ENCODE data around the gene LGALS7B. TPM values are rescaled to one million over a fixed set of nuclear protein-coding genes. Genes with fewer than 3 reads are reported as not detected.
"Not testable (repeated sequence)": the region's sequence is repeated elsewhere in the genome, so short reads cannot be mapped to it uniquely, and the experiment has no call there.

The LGALS7B gene
- polyA plus RNA-seq, 3 donors = not detected

DNA sequence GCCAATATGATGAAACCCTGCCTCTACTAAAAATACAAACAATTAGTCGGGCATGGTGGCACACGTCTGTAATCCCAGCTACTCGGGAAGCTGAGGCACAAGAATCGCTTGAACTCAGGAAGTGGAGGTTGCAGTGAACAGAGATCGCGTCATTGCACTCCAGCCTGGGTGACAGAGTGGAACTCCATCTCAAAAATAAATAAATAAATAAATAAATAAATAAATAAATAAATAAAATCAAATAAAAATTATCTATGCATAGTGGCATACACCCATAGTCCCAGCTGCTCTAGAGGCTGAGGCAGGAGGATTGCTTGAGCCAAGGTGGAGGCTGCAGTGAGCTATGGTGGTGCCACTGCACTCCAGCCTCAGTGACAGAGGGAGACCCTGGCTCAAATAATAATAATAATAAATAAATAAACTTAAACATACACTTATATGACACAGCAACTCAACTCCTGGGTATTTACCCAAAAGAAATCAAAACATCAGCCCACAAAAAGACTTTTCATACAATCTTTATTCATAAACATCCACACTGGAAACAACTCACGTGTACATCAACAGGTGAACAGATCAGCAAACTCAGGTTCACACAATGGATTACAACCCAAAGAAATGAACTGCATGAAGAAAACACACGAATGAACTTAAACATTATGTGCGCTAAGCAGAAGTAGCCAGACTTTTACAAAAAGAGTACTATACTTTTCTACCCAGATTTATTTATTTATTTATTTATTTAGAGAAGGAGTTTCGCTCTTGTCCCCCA is 22.5 kb upstream of the LGALS7B start:
- no peaks in the 10 kb centered on the region for H3K36me3 Mint-ChIP-seq
- Histone ChIP-seq H3K4me1 (ENCODE audit: control insufficient read depth in 1 of 2, insufficient read depth in 2 of 2, low read length in 2 of 2) (peaks cover 5 to 13% of the 10 kb centered on the region in 2 donors), H3K27ac (ENCODE audit: low read depth in 1 of 2, low read length in 2 of 2) (no peak overlapping the region), H3K9me3 (replicated peaks in 1 of 2; ENCODE audit: control insufficient read depth in 1 of 2, insufficient read depth in 1 of 2, low read length in 2 of 2) (no peaks in the 10 kb centered on the region), H3K4me2 (replicated peaks; ENCODE audit: extremely low read depth, low read length, poor library complexity, severe bottlenecking) (no peak overlapping the region), H3K36me3 (replicated peaks in 1 of 2; ENCODE audit: control insufficient read depth in 1 of 2, insufficient read depth in 2 of 2, low read length in 2 of 2) (no peaks in the 10 kb centered on the region), H3K27me3 (ENCODE audit: control insufficient read depth in 2 of 2, insufficient read depth in 2 of 2, low read length in 2 of 2) (no peaks in the 10 kb centered on the region), H3K4me3 (replicated peaks in 1 of 3; ENCODE audit: low read depth in 2 of 3, low read length in 3 of 3) (no peak overlapping the region), H3K79me2 (ENCODE audit: insufficient read depth, low read length) (no peaks in the 10 kb centered on the region), H2AFZ (ENCODE audit: insufficient read depth, low read depth, low read length, poor library complexity, severe bottlenecking) (no peak overlapping the region), H3K9ac (ENCODE audit: insufficient read depth, low read length, poor library complexity, severe bottlenecking) (no peak overlapping the region), H4K20me1 (ENCODE audit: insufficient read depth, low read length) (no peaks in the 10 kb centered on the region)
- H3K27ac Mint-ChIP-seq = no peak overlapping the region
- intact Hi-C loops (cut with micrococcal nuclease) = loop anchor here in 1 of 2 donors (10.0 kb wide), 1 partner anchor 128 kb away; the partner anchor contains the start of genes NFKBIB and SIRT2
- peaks cover 3 to 5% (median 4%) of the 10 kb centered on the region in 3 donors for H3K27me3 Mint-ChIP-seq (ENCODE audit: low read depth in 3 of 3)
- no peak for DNase-seq
- H3K4me3 Mint-ChIP-seq = no peak overlapping the region
- peaks cover 0 to 3% (median 0%) of the 10 kb centered on the region in 7 donors for H3K9me3 Mint-ChIP-seq
- H3K4me1 Mint-ChIP-seq = peaks cover 5% of the 10 kb centered on the region
- 93% methylated on average over 3 of the region's 10 CpGs for WGBS (ENCODE audit: insufficient coverage)
- TF ChIP-seq, protein P1, sequence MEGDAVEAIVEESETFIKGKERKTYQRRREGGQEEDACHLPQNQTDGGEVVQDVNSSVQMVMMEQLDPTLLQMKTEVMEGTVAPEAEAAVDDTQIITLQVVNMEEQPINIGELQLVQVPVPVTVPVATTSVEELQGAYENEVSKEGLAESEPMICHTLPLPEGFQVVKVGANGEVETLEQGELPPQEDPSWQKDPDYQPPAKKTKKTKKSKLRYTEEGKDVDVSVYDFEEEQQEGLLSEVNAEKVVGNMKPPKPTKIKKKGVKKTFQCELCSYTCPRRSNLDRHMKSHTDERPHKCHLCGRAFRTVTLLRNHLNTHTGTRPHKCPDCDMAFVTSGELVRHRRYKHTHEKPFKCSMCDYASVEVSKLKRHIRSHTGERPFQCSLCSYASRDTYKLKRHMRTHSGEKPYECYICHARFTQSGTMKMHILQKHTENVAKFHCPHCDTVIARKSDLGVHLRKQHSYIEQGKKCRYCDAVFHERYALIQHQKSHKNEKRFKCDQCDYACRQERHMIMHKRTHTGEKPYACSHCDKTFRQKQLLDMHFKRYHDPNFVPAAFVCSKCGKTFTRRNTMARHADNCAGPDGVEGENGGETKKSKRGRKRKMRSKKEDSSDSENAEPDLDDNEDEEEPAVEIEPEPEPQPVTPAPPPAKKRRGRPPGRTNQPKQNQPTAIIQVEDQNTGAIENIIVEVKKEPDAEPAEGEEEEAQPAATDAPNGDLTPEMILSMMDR (IDR thresholded peaks at IDR 0.05) = no peak

DNA sequence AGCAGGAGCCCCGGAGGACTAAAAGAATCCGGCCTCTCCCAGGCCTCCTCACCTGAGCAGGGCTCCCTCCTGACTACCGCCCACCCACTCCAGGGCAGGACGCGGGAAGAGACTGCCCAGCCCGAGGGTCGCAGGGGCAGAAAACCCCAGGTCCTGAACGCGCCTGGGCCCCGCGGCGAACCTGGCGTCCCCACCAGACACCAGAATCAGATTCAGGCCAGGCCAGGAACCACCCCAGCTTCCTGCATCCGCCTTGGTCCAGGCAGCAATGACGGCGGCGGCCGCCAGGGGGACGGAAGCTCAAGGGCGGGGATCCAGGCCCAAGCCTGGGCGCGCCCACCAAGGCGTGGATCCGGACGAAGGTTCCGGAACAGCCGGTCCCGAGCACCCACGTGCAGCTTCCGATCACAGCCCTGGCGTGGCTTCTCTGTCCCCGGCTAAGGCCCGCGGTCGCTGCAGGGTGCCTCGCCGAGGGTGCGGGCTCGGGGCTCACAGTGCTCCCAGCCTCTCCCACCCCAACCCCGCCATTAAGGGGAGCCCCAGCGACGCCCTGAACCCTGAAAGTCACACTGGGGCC is 19.3 kb upstream of the LGALS7B start:
- H3K4me3 Mint-ChIP-seq = peak overlapping the region; percentile 57 to 68
- Histone ChIP-seq H3K4me1 (ENCODE audit: control insufficient read depth in 1 of 2, insufficient read depth in 2 of 2, low read length in 2 of 2) (peaks cover 5 to 13% of the 10 kb centered on the region in 2 donors), H4K20me1 (ENCODE audit: insufficient read depth, low read length) (no peaks in the 10 kb centered on the region), H3K9ac (ENCODE audit: insufficient read depth, low read length, poor library complexity, severe bottlenecking) (peak overlapping the region; percentile 55), H3K36me3 (replicated peaks in 1 of 2; ENCODE audit: control insufficient read depth in 1 of 2, insufficient read depth in 2 of 2, low read length in 2 of 2) (no peaks in the 10 kb centered on the region), H2AFZ (ENCODE audit: insufficient read depth, low read depth, low read length, poor library complexity, severe bottlenecking) (peak overlapping the region; percentile 92), H3K27ac (ENCODE audit: low read depth in 1 of 2, low read length in 2 of 2) (peak overlapping the region; percentile 67 to 81), H3K27me3 (ENCODE audit: control insufficient read depth in 2 of 2, insufficient read depth in 2 of 2, low read length in 2 of 2) (no peaks in the 10 kb centered on the region), H3K79me2 (ENCODE audit: insufficient read depth, low read length) (no peaks in the 10 kb centered on the region), H3K4me3 (replicated peaks in 1 of 3; ENCODE audit: low read depth in 2 of 3, low read length in 3 of 3) (peak overlapping the region; percentile 27 to 75 (median 44)), H3K9me3 (replicated peaks in 1 of 2; ENCODE audit: control insufficient read depth in 1 of 2, insufficient read depth in 1 of 2, low read length in 2 of 2) (no peaks in the 10 kb centered on the region), H3K4me2 (replicated peaks; ENCODE audit: extremely low read depth, low read length, poor library complexity, severe bottlenecking) (peak overlapping the region; percentile 79)
- no peaks in the 10 kb centered on the region for H3K36me3 Mint-ChIP-seq
- peak overlapping the region; percentile 76 to 90 (median 86) for H3K27ac Mint-ChIP-seq
- peaks cover 0 to 3% (median 0%) of the 10 kb centered on the region in 7 donors for H3K9me3 Mint-ChIP-seq
- peaks cover 5% of the 10 kb centered on the region for H3K4me1 Mint-ChIP-seq
- 7% methylated on average over 37 of the region's 42 CpGs for WGBS (ENCODE audit: insufficient coverage)
- peak; percentile 84 to 92 (median 87) for DNase-seq
- TF ChIP-seq, protein P1 (IDR thresholded peaks at IDR 0.05) = peak; percentile 95
- peaks cover 0 to 4% (median 3%) of the 10 kb centered on the region in 3 donors for H3K27me3 Mint-ChIP-seq (ENCODE audit: low read depth in 3 of 3)
- intact Hi-C loops (cut with micrococcal nuclease) = loop anchor here (2.0 to 10.0 kb wide), 2 partner anchors 19 to 125 kb away; partner anchors contain the start of genes LGALS7B (in 1 of the 2), NFKBIB (in 1 of the 2) and SIRT2 (in 1 of the 2)

DNA sequence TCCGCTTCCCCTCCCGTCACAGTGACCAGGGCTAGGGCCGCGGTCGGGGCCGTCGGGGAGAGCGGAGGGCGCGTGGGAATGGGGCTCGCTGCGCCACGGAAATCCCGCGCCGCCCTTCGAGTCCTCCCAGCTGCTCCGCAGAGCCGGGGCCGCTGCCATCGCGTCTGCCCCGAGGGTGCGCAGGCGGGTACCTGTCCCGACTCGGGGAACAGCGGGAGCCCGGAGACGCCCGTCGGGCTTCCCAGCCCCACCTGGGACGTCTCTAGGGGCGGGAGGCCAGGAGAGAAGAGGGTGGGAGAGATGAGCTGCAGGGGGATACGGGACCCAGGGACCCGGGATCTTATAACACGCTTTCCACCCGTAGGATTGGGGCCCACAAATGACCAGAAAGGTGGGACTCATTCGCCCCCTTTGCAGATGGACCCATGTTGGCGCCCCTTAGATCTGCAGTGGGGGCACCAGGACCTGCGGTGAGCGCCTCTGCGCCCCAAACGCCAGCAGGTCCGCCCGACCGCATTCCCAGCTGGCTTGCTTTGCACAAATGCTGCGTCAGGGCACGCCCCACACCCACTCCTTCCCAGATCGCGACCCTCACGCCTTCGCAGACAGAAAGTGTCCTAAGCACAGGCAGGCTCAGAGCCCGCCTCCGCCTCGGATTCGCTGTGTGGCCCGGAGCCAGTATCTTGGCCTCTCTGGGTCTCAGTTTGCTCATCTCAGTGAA is 18.6 kb upstream of the LGALS7B start:
- Histone ChIP-seq H3K9ac (ENCODE audit: insufficient read depth, low read length, poor library complexity, severe bottlenecking) (peak overlapping the region; percentile 55), H3K4me3 (replicated peaks in 1 of 3; ENCODE audit: low read depth in 2 of 3, low read length in 3 of 3) (peak overlapping the region; percentile 27 to 75 (median 44)), H3K4me2 (replicated peaks; ENCODE audit: extremely low read depth, low read length, poor library complexity, severe bottlenecking) (peak overlapping the region; percentile 79), H3K27ac (ENCODE audit: low read depth in 1 of 2, low read length in 2 of 2) (peak overlapping the region in 1 of 2 donors; percentile 81), H2AFZ (ENCODE audit: insufficient read depth, low read depth, low read length, poor library complexity, severe bottlenecking) (peak overlapping the region; percentile 92), H3K4me1 (ENCODE audit: control insufficient read depth in 1 of 2, insufficient read depth in 2 of 2, low read length in 2 of 2) (peaks cover 5 to 13% of the 10 kb centered on the region in 2 donors)
- H3K9me3 Mint-ChIP-seq; DNase-seq; H3K9me3 ChIP-seq (replicated peaks in 1 of 2; ENCODE audit: control insufficient read depth in 1 of 2, insufficient read depth in 1 of 2, low read length in 2 of 2); H3K4me1 Mint-ChIP-seq; H3K27me3 Mint-ChIP-seq (ENCODE audit: low read depth in 3 of 3); intact Hi-C loops (cut with micrococcal nuclease); H3K27ac Mint-ChIP-seq; H3K36me3 Mint-ChIP-seq; H3K36me3 ChIP-seq (replicated peaks in 1 of 2; ENCODE audit: control insufficient read depth in 1 of 2, insufficient read depth in 2 of 2, low read length in 2 of 2); H4K20me1 ChIP-seq (ENCODE audit: insufficient read depth, low read length); H3K79me2 ChIP-seq (ENCODE audit: insufficient read depth, low read length); H3K27me3 ChIP-seq (ENCODE audit: control insufficient read depth in 2 of 2, insufficient read depth in 2 of 2, low read length in 2 of 2): not testable (repeated sequence)
- H3K4me3 Mint-ChIP-seq = peak overlapping the region; percentile 51 to 68
- WGBS (ENCODE audit: insufficient coverage) = 9% methylated on average over 10 of the region's 58 CpGs

Measured in CD14-positive monocyte (primary cell).